Measurements from ENCODE around the gene MUL1. TPM values are rescaled to one million over a fixed set of nuclear protein-coding genes. Genes with fewer than 3 reads are reported as not detected.
"Not testable (repeated sequence)": the region's sequence is repeated elsewhere in the genome, so short reads cannot be mapped to it uniquely, and the experiment has no call there.

The MUL1 gene, protein sequence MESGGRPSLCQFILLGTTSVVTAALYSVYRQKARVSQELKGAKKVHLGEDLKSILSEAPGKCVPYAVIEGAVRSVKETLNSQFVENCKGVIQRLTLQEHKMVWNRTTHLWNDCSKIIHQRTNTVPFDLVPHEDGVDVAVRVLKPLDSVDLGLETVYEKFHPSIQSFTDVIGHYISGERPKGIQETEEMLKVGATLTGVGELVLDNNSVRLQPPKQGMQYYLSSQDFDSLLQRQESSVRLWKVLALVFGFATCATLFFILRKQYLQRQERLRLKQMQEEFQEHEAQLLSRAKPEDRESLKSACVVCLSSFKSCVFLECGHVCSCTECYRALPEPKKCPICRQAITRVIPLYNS
- 19.4 TPM for polyA plus RNA-seq (ENCODE audit: insufficient read length)

- peak; percentile 96 for DNase-seq
These were observed at the start of gene MUL1 for GRCh38 chr1:20507564-20508410. Gene MUL1, minus strand, starts transcription at chr1:20508151. Its CDS starts 127 bp downstream, at chr1:20508024.

DNA sequence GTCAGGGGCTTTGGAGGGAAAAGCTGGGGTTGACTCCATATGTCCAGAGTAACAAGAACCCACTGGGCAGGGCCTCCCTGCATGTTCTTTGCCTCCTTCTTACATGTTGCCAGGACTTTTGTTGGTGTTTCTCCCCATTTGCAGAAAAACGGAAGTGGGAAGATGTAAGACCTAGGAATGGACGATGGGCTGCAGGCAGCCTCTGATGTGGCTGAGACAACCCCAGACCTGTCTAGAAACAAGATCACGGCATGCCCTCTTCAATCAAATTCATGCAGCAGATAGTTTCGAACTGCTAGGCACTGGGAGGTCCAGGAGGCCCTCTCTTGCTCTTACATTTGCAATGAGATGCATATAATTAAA lies 47.8 kb upstream of the MUL1 start:
- DNase-seq, result no peak

DNA sequence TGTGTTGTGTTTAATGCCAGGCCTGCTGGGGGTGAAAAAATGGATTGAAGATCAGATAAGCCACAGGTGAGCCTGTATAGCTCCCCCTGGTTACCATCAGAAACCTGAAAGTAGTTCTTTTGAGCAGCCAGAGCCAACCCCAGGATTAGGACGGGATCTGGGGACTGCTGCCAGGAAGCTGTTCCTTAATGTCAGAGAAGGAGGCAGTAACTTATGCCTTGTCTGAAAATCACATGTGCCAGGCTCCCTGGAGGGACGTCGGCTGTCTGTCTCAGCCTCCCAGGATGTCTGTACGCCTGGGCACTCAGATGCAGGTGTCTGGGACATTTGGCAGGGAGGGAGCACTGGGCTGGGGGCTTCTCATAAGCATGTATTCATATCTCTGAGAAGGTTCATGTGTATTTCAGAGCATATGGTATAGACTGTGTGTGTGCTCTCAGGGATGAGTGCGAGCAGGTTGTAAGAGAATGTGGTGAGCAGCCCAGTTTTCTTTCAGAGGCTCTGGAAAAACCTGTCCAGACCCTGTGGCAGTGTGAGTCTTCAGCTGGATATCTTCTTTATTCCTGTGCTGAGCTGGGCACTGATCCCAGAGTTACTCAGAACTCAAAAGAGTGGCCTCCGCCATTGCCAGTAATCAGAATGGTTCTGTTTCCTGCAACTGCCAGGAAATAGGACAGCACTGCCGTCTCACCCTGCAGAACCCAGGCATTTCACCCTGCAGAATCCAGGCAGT lies 47.2 kb upstream of the MUL1 start:
- peak; percentile 58 for DNase-seq

- DNase-seq, result no peak
These were observed 44.9 kb upstream of the MUL1 start for GRCh38 chr1:20552728-20553445.

- peak; percentile 87 for DNase-seq
These were observed 44.2 kb upstream of the MUL1 start, which contains the start of gene FAM43B for GRCh38 chr1:20551945-20552727. Gene FAM43B, plus strand, starts transcription at chr1:20552573. Its CDS starts 401 bp downstream, at chr1:20552974.

GRCh38 chr1:20551161-20551560 lies 43.2 kb upstream of the MUL1 start:
- DNase-seq, result no peak

- no peak for DNase-seq
These were observed 38.7 kb upstream of the MUL1 start for GRCh38 chr1:20546637-20547036.

DNA sequence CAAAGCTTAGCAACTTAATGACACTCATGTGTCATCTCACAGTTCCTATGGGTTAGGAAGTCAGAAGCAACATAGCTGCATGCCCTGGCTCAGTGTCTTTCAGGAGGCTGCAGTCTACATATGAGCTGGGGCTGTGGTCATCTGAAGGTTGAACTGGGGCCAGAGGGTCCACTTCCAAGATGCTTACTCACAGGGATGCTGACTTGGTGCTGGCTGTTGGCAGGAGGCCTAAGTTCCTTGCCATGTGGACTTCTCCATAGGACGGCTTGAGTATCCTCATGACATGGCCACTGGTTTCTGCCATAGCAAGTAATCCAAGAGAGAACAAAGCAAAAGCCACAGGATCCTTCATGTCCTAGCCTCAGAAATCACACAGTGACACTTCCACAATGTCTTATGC lies 32.3 kb upstream of the MUL1 start:
- no peak for DNase-seq

- DNase-seq, result no peak
These were observed 31.0 kb upstream of the MUL1 start for GRCh38 chr1:20538760-20539551.

DNA sequence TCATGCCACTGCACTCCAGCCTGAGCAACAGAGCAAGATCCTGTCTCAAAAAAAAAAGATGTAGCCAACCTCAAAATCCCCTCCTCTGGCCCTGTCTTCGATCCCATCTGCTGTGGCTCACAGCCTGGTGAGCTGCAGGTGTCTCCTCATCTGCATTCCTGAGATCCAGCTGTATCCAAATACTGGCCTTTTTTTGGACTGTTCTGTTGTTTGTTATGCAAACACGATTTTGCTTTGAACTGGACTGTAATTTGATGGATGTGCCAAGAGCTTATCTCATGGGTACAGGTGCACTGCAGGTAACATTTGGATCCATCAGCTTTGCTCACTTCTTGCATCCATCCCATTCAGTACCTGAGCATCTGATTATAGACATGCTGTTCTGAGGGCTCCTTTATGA lies 30.3 kb upstream of the MUL1 start:
- no peak for DNase-seq

DNA sequence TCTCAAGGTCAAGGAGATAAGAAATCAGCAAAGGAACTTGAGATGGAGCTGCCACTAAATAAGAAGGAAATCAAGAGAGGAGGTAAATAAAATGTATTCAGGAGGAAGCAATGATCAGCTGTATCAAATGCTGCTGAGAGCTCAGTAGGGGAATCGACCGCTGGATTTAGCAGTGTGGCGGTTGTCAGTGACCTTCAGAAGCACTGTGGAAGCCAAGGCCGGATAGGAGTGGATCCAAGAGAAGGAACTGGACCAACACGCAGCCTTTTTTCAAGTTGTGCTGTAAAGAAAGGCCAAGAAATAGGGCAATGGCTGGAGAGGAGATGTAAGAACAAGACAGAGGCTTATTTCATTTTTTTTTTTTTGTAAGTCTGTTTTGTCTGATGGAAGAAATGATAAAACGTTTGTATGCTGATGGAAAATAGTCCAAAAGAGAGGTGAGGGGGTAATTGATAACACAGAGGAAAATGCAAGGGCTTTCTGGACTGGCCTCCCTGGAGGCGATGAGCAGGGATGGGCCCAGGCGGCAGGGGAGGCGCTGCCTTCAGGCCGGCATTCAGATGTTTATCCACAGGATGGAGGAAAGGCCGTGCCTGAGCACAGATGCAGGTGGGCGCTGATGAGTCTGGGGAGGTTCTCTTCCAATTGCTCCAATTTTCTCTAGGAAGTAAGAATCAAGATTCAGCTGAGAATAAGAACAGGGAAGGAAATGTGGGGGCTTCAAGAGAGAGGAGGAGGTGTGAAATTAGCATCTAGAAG lies 26.9 kb upstream of the MUL1 start:
- no peak for DNase-seq

DNA sequence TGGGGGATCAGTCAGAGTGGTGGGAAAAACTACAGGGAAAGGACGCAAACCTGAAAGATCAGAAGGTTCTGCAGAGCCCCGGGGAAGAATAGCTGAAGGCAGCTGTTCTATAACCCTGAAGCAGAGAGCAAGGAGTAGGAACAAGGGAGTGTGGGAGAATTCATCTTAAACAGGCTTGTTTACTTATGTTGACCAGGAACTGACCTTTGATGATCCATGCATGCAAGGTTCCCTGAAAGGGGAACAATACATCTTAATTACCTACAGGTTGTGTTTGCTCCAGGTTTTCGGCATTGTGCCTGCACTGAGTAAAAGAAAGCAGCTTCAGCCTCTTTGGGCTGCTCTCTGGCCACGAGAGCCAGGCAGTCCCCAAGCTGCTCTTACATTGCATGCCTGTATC lies 25.7 kb upstream of the MUL1 start:
- DNase-seq, result no peak

DNA sequence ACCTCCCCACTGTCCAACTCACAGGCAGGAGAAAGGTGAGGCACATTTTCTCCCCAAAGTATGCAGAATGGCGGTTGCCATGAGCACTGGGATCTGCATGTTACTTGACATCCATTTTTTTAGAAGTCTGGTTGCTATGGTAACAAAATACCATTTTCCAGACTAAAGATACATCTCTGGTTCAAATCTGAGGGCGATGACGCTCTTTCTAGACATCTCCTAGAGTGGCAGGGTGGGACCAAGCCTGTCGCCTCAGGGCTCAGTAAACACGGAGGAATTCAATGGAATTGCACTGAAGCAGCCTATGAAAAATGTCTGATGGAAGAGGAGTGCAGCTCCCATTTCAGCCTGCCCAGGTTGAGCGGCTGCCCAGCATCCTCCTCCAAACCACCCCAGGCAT lies 22.9 kb upstream of the MUL1 start:
- no peak for DNase-seq

DNA sequence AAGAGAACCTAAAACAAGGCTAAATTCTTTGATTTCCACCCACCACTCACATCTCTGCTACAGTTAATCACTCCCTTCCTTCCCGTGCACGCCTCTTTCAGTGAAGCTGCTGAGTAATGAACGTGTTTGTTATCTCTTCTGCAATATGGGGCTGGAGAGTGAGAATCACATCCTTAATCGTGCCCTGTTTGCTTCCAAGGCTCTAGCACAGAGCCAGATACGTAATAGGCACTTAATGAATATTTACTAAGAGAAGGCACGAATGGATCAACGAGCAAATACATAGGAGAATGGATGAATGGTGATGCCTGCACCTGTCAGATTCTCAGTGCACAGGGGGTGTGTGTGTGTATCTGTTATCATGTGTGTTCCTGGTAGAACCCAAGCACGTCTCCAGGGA lies 22.4 kb upstream of the MUL1 start:
- DNase-seq, result no peak

GRCh38 chr1:20528221-20528620 lies 20.3 kb upstream of the MUL1 start:
- DNase-seq, result no peak

GRCh38 chr1:20526267-20526666 lies 18.3 kb upstream of the MUL1 start:
- no peak for DNase-seq

- peak; percentile 78 for DNase-seq
These were observed 14.3 kb upstream of the MUL1 start for GRCh38 chr1:20521960-20522861.

GRCh38 chr1:20519609-20520262 lies 11.8 kb upstream of the MUL1 start:
- DNase-seq, result not testable (repeated sequence)

Data from hindlimb muscle (tissue), 1 donor.